ENCODE data around the gene MYBBP1A. TPM values are rescaled to one million over a fixed set of nuclear protein-coding genes. Genes with fewer than 3 reads are reported as not detected.

MYBBP1A gene
- total and polyA plus RNA-seq, 9 of the 15 experiments (the other 6 are each of a cell fraction or from before 2014, with no cell fraction given), result 2.0 to 114 (median 47.2) TPM

- no peak for TF ChIP-seq TCF3 (CRISPR knock-in tag; IDR thresholded peaks at IDR 0.05)
- TF ChIP-seq MYNN (IDR thresholded peaks at IDR 0.05), result no peak
- TF ChIP-seq MYNN (CRISPR knock-in tag; IDR thresholded peaks at IDR 0.05), result no peak
- TF ChIP-seq ZBTB1 (CRISPR knock-in tag; IDR thresholded peaks at IDR 0.05; ENCODE audit: borderline replicate concordance, low read depth), result peak; percentile 48; the same call in 1 of the 2 replicates
- TF ChIP-seq KAT7 (CRISPR knock-in tag; IDR thresholded peaks at IDR 0.05; ENCODE audit: borderline replicate concordance), result peak; percentile 83; the same call in 1 of the 2 replicates
- TF ChIP-seq ZNF280A (IDR thresholded peaks at IDR 0.05; ENCODE audit: low read depth, partially characterized antibody), result no peak
- no peak for TF ChIP-seq CUX1 (CRISPR knock-in tag; IDR thresholded peaks at IDR 0.05)
- no peak for TF ChIP-seq E2F4 (CRISPR knock-in tag; IDR thresholded peaks at IDR 0.05; ENCODE audit: low read depth)
- peak; percentile 85; the same call in 1 of the 2 replicates for TF ChIP-seq HDAC2 (IDR thresholded peaks at IDR 0.05)
- TF ChIP-seq NKRF (IDR thresholded peaks at IDR 0.05; ENCODE audit: borderline replicate concordance), result peak; percentile 97
- no peak for TF ChIP-seq MITF (IDR thresholded peaks at IDR 0.05)
- TF ChIP-seq ZNF431 (CRISPR knock-in tag; IDR thresholded peaks at IDR 0.05), result no peak
- TF ChIP-seq L3MBTL2 (IDR thresholded peaks at IDR 0.05), result peak; percentile 82
- TF ChIP-seq FOXO4 (CRISPR knock-in tag; IDR thresholded peaks at IDR 0.05), result no peak
Observed at GRCh38 chr17:4554997-4555799, at the start of gene MYBBP1A (continued).

Data from K562 (cell line).